Measurements from ENCODE around the gene PIM3.
"Not testable (repeated sequence)": the region's sequence is repeated elsewhere in the genome, so short reads cannot be mapped to it uniquely, and the experiment has no call there.

Gene PIM3

DNA sequence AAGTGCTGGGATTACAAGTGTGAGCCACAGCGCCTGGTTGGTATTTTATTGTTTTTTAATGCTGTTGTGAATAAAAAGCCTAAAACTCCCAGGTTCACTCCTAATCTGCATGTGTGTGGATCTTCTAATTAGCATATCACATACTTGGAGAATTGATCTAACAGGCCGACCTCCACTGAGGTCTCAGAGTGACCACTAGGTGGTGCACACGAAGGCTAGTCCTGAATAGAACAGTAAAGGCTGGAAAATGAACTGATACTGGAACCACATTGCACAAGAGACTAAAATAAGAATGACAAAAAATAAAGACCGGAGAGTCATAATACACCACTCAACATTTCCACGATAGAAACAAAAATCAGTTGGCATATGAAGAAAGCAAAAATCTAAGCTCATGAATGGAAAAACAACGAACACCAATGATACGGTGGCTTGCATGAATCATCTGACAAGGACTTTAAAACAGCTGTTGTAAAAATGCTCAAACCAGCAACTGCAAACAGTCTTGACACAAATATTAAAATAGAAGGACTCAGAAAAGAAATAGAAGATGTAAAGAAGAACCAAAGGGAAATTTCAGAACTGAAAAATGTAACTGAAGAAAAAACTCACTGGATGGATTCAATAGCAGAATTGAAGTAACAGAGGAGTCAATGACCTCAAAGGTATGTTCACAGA lies 19.2 kb downstream of the PIM3 start:
- peak; percentile 19 for DNase-seq (ENCODE audit: low read depth)
- TF ChIP-seq, protein P1, sequence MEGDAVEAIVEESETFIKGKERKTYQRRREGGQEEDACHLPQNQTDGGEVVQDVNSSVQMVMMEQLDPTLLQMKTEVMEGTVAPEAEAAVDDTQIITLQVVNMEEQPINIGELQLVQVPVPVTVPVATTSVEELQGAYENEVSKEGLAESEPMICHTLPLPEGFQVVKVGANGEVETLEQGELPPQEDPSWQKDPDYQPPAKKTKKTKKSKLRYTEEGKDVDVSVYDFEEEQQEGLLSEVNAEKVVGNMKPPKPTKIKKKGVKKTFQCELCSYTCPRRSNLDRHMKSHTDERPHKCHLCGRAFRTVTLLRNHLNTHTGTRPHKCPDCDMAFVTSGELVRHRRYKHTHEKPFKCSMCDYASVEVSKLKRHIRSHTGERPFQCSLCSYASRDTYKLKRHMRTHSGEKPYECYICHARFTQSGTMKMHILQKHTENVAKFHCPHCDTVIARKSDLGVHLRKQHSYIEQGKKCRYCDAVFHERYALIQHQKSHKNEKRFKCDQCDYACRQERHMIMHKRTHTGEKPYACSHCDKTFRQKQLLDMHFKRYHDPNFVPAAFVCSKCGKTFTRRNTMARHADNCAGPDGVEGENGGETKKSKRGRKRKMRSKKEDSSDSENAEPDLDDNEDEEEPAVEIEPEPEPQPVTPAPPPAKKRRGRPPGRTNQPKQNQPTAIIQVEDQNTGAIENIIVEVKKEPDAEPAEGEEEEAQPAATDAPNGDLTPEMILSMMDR (conservative IDR thresholded peaks at IDR 0.05; ENCODE audit: low read length) = peak; percentile 56
- H3K4me3 ChIP-seq (ENCODE audit: low read length) = no peak overlapping the region

DNA sequence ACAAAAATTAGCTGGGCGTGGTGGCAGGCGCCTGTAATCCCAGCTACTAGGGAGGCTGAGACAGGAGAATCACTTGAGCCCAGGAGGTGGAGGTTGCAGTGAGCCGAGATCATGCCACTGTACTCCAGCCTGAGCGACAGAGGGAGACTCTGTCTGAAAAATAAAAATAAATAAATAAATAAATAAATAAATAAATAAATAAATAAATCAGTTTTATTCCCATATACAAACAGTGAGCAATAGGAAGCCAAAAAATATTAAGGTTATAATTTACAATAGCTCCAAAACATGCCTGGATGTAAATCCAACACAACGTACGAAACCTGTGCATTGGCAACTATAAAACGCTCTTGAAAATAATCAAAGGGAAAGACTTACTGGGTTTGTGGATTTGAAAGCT lies 21.2 kb downstream of the PIM3 start:
- not testable (repeated sequence) for H3K4me3 ChIP-seq (ENCODE audit: low read length); DNase-seq (ENCODE audit: low read depth)

DNA sequence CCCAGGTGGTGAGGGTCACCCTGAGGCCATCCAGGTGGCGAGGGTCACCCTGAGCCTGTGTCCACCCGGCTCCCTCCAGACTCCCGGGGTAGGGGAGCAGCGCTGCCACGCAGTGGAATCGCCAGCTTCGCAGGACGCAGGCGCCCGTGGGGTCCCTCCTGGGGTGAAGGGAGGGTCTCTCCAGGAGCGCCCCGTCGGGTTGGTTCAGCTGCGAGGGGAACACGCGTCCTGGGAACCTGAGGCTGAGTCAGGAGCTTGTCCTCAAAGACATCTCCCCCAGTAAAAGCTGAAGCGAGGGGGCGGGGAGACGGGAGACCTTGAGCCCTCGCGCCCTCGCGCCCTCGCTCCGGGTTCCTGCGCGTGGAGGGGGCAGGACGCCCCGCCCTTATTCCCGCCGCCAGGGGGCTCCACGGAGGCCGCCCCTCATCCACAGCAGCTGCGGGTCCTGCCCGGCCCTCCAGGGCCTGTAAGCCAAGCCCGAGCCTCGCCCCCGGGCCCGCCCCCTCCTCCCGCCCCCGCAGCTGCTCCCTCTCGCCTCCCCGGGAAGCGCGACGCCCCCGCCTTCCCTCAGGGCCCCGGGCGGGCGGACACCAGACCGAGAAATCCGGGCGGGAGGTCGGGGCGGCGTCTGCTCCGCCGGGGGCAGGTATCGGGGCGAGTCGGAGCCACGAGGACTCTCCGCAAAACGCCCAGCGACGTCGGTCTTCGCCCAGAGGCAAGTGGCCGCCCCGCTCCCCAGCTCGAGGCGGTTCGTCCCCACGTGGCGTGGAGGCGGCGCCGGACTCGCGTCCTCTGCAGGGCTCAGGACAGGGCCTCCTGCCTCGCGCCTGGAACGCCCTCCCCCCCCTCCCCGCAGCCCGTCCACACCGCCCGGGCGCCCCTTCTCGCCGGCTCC lies 22.8 kb downstream of the PIM3 start:
- TF ChIP-seq, protein P1 (conservative IDR thresholded peaks at IDR 0.05; ENCODE audit: low read length) = no peak
- H3K4me3 ChIP-seq (ENCODE audit: low read length) = no peak overlapping the region
- no peak for DNase-seq (ENCODE audit: low read depth)

DNA sequence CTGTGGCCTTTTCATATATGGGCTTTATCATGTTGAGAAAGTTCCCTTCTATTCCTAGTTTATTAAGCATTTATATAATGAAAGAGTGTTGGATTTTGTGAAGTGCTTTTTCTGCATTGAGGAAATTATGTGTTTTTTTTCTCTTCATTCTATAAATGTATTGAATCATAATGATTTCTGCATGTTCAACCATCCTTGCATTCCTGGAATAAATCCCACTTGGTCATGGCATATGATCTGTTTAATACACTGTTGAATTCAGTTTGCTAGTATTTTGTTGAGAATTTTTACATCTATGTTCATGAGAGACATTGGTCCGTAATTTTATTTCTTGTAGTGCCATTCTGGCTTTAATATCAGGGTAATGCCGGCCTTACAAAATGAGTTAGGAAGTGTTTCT lies 25.8 kb downstream of the PIM3 start:
- no peak for DNase-seq (ENCODE audit: low read depth)
- H3K4me3 ChIP-seq (ENCODE audit: low read length) = no peak overlapping the region
- TF ChIP-seq, protein P1 (conservative IDR thresholded peaks at IDR 0.05; ENCODE audit: low read length) = no peak

DNA sequence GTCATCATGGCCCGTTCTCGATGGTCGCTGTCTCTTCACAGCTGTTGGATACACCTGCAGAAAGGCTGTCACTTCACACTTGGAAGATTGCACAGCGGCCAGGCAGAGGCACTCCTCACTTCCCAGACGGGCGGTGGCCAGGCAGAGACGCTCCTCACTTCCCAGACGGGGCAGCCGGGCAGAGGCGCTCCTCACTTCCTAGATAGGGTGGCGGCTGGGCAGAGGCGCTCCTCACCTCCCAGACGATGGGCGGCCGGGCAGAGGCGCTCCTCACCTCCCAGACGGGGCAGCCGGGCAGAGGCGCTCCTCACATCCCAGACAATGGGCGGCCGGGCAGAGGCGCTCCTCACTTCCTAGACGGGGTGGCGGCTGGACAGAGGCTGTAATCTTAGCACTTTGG lies 29.3 kb downstream of the PIM3 start:
- not testable (repeated sequence) for DNase-seq (ENCODE audit: low read depth); H3K4me3 ChIP-seq (ENCODE audit: low read length)

DNA sequence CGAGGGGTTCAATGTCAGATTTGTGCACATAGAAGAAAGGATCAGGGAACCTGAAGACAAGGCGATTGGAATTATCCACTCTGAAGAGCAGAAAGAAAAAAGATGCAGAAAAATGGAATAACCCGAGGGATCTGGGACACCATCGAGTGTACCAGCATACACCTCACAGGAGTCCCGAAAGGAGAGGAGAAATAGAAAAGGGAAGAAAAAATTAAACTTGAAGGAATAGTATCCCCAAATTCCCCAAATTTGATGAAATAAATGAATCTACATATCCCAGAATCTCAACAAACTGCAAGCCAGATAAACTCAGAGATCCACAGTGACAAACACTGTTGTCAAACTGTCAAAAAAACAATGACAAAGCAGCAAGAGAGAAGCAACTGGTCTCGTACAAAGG lies 30.6 kb downstream of the PIM3 start:
- H3K4me3 ChIP-seq (ENCODE audit: low read length) = no peak overlapping the region
- TF ChIP-seq, protein P1 (conservative IDR thresholded peaks at IDR 0.05; ENCODE audit: low read length) = no peak
- DNase-seq (ENCODE audit: low read depth) = no peak

DNA sequence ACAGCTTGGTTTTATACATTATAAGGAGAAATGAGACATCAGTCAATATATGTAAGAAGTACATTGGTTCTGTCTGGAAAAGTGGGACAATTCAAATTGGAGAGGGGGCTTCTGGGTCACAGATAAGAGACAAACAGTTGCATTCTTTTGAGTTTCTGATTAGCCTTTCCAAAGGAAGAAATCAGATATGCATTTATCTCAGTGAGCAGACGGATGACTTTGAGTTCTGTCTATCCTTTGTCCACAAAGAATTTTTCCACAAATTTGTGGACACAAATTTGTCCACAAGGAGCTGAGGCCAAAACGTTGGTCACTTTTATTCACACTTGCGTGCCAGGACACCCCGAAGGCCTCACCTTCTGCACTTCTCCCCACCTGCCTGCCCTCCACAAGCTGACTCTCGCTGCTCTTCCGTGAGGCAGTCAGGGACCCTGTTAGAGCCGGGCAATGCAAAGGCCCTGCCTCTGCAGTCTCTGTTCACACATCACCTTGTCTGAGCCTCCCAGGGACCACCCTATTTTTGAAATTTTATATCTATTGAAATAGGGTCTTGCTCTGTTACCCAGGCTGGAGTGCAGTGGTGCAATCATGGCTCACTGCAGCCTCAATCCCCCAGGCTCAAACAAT lies 31.4 kb downstream of the PIM3 start:
- TF ChIP-seq, protein P1 (conservative IDR thresholded peaks at IDR 0.05; ENCODE audit: low read length) = no peak
- no peak for DNase-seq (ENCODE audit: low read depth)

More for the DNA sequence above, 31.4 kb downstream of the PIM3 start:
- no peak overlapping the region for H3K4me3 ChIP-seq (ENCODE audit: low read length)

All from AG10803 (cell line).